Mesodermal cell (in vitro differentiated cells): Measurements from ENCODE around the gene CERS3.

Source experiments
- H3K27ac ChIP-seq: 2 replicates; pipeline ENCODE4 v1.7.0; 2013; ENCODE audit warnings: mild to moderate bottlenecking, low read depth, low read length, moderate library complexity; ENCODE audit not compliant: severe bottlenecking
- H3K36me3 ChIP-seq: 2 replicates; pipeline ENCODE4 v1.7.1; 2013; ENCODE audit warnings: mild to moderate bottlenecking, low read length, moderate library complexity; ENCODE audit not compliant: control insufficient read depth, insufficient read depth
- H3K4me1 ChIP-seq: one replicate; pipeline ENCODE4 v1.7.1; 2013; ENCODE audit warnings: mild to moderate bottlenecking, low read length; ENCODE audit not compliant: insufficient read depth, control insufficient read depth, poor library complexity, severe bottlenecking
- H3K4me3 ChIP-seq: 2 replicates; pipeline ENCODE4 v1.7.0; 2013; ENCODE audit warnings: low read length, control low read depth, mild to moderate bottlenecking; ENCODE audit not compliant: insufficient read depth, poor library complexity, severe bottlenecking; ENCODE audit errors: extremely low read depth
- H3K9me3 ChIP-seq: 2 replicates; pipeline ENCODE4 v1.7.1; 2013; ENCODE audit warnings: mild to moderate bottlenecking, low read length, moderate library complexity; ENCODE audit not compliant: control insufficient read depth
- WGBS, 2 experiments: methylation state at CpG; one replicate each; pipeline ENCODE4 v1.1.5; 2013; ENCODE audit warnings: missing lambda C conversion rate in 2 of 2; ENCODE audit not compliant: insufficient coverage in 2 of 2; 5-methylcytosine and 5-hydroxymethylcytosine counted together

Gene CERS3

DNA sequence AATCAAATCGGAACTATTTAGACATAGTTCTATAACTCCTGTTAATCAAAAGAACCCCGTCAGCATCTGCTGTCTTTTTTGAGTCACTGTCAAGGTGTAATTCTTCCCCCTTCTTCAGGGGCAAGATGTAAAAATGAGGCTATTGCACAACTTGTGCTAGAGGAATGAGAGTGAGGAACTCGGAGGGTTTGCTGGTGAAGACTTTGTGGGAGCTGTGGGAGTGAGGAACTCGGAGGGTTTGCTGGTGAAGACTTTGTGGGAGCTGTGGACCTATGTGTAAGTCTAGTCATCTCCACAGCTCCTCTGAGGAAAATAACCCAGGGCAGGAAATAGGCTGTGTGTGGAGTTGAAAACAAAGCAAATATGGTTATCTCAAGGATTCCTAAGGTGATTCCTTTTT, 2.5 kb upstream of the CERS3 start:
- no peaks in the 10 kb centered on the region for H3K9me3 ChIP-seq
- no peaks in the 10 kb centered on the region for H3K4me1 ChIP-seq
- WGBS, 2 experiments, result 92% methylated on average over 2 of the region's 4 CpGs; no CpG with 5 or more reads in 1 of the 2 experiments

GRCh38 chr15:100529556-100529955, 806 bp upstream of the CERS3 start:
- 100% methylated on average over 1 of the region's 2 CpGs for WGBS, 2 experiments
- Histone ChIP-seq H3K4me1 (no peaks in the 10 kb centered on the region), H3K9me3 (no peaks in the 10 kb centered on the region), H3K4me3 (no peak overlapping the region), H3K27ac (no peak overlapping the region), H3K36me3 (no peaks in the 10 kb centered on the region)

More for the DNA sequence above, 2.5 kb upstream of the CERS3 start:
- Histone ChIP-seq H3K27ac (no peak overlapping the region), H3K36me3 (no peaks in the 10 kb centered on the region), H3K4me3 (no peak overlapping the region)

DNA sequence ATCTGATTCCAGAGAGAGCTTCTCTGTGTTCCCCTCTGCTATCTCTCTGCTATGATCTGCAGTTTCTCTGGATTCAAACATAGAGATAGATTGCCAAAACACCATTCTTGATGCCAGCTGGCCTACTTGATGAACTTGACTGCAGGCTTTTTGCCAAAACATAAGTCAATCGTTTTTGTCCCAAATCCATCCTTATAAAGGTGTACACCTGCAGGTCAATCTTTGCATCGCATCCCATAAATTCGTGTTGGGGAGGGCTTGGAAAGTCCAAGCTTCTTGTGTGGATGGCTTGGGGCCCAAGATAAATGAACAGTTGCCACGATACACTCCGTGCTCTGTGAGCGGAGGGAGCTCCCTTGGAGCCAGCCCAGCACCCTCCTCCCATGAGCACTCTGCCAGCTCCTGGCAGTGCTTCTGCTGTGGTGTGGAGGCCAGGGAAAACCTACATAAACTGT, 2.7 kb downstream of the CERS3 start:
- Histone ChIP-seq H3K4me3 (no peak overlapping the region), H3K27ac (no peak overlapping the region), H3K9me3 (no peaks in the 10 kb centered on the region), H3K4me1 (no peaks in the 10 kb centered on the region), H3K36me3 (no peaks in the 10 kb centered on the region)
- 67 to 68% methylated on average over 3 to 5 of the region's 6 CpGs for WGBS, 2 experiments

DNA sequence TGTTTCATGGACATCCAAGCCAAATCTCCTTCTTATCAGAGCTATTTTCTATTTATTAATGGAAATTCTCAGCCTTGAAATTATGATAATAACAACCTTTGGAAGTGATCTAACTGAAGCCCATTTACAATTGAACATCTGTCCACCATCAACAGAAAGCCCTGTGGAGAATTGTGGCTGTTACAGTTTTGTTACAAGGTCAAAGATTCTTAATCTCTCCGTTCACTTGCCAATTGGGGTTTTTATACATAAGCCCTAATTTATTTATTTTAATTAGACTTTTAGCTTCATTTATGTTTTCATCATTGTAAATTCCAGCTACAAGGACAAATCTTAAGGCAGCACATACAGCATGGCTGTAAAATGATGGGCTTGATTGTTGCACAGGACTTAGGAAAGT, 3.3 kb downstream of the CERS3 start:
- Histone ChIP-seq H3K36me3 (no peaks in the 10 kb centered on the region), H3K27ac (no peak overlapping the region), H3K4me3 (no peak overlapping the region), H3K4me1 (no peaks in the 10 kb centered on the region), H3K9me3 (no peaks in the 10 kb centered on the region)
- no CpG with 5 or more reads among the region's 1 CpG for whole genome bisulfite sequencing, 2 experiments

GRCh38 chr15:100524326-100524725, 4.4 kb downstream of the CERS3 start:
- Histone ChIP-seq H3K36me3 (no peaks in the 10 kb centered on the region), H3K9me3 (no peaks in the 10 kb centered on the region), H3K27ac (no peak overlapping the region), H3K4me3 (no peak overlapping the region), H3K4me1 (no peaks in the 10 kb centered on the region)
- WGBS, 2 experiments, result 60% methylated on average over 2 of the region's 2 CpGs; no CpG with 5 or more reads in 1 of the 2 experiments

- Histone ChIP-seq H3K9me3 (no peaks in the 10 kb centered on the region), H3K4me3 (no peak overlapping the region), H3K4me1 (no peaks in the 10 kb centered on the region), H3K36me3 (no peaks in the 10 kb centered on the region), H3K27ac (no peak overlapping the region)
- WGBS, 2 experiments, result 94 to 100% methylated on average over 2 of the region's 3 CpGs
Observed at GRCh38 chr15:100521907-100522306, 6.8 kb downstream of the CERS3 start.

DNA sequence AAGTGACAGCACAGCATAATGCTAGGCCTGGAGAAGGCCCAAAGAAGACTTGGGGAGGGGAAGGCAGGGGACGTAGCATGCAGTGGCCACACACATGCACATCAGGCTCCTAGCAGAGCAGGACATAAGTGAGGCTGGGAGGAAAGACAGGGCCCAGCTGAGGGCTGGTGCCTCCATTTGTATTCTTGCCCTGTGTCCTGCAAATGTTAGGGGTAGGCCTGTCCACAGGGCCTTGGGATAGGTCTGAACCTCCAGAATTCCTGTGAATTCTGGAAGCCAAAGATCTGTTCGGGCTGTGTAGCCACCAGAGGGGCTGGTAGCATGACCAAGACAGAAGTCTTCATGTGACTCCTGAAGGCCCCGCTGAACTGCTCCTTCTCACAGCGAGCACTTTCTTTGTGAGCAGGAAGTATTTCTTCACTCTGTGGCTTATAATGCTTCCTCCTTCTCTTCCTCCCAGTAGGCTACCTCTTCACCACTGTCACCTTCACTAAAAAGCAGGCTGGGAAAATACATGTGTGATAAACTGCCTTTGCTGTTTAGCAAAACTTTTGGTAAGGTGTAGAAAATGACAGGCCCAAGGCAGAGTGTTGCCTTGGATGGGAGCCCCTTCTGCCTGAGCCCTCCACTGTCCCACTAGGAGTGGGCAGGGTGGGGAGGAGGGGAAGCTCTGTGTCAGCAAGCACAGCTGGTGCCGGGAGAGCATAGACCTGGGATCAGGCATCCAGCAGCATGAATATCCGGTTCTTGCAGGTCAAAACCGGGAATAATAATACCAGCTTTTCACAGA, 8.4 kb downstream of the CERS3 start:
- no peak overlapping the region for H3K4me3 ChIP-seq
- H3K4me1 ChIP-seq, result no peaks in the 10 kb centered on the region
- H3K27ac ChIP-seq, result no peak overlapping the region
- H3K9me3 ChIP-seq, result no peaks in the 10 kb centered on the region
- WGBS, 2 experiments, result 93 to 96% methylated on average over 4 of the region's 7 CpGs
- H3K36me3 ChIP-seq, result no peaks in the 10 kb centered on the region

GRCh38 chr15:100517846-100518245, 10.9 kb downstream of the CERS3 start:
- Histone ChIP-seq H3K4me1 (no peaks in the 10 kb centered on the region), H3K4me3 (no peak overlapping the region), H3K9me3 (no peaks in the 10 kb centered on the region), H3K27ac (no peak overlapping the region), H3K36me3 (no peaks in the 10 kb centered on the region)
- WGBS, 2 experiments, result 80% methylated on average over 1 of the region's 3 CpGs; no CpG with 5 or more reads in 1 of the 2 experiments

GRCh38 chr15:100516643-100517512, 11.9 kb downstream of the CERS3 start:
- no peaks in the 10 kb centered on the region for H3K4me1 ChIP-seq
- no peaks in the 10 kb centered on the region for H3K36me3 ChIP-seq
- WGBS, 2 experiments, result 83 to 89% methylated on average over 2 to 3 of the region's 5 CpGs
- H3K27ac ChIP-seq, result no peak overlapping the region
- no peak overlapping the region for H3K4me3 ChIP-seq
- no peaks in the 10 kb centered on the region for H3K9me3 ChIP-seq

DNA sequence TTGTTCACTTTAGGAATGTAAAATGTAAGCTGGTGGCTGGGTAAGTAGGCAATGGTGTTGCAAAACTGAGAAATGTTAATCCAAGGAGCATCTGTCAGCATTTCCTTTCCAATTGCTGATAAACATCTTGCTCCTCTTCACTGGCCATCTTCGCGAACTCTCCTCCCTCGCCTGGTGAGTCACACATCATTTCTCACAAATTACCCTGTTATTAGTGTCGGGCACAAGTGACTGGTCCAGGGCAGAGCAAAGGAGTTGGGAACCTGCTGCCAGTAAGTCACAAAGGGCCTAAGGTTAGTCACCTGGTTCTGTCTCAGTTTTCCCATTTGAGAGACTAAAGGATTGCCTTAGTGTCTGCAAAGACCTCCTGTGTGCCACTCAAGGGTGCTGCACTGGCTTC, 13.0 kb downstream of the CERS3 start:
- H3K9me3 ChIP-seq, result no peaks in the 10 kb centered on the region
- 79% methylated on average over 4 of the region's 4 CpGs; no CpG with 5 or more reads in 1 of the 2 experiments for WGBS, 2 experiments

More for the DNA sequence above, 13.0 kb downstream of the CERS3 start:
- Histone ChIP-seq H3K36me3 (no peaks in the 10 kb centered on the region), H3K27ac (no peak overlapping the region), H3K4me3 (no peak overlapping the region), H3K4me1 (no peaks in the 10 kb centered on the region)
